Neuronal stem cell (in vitro differentiated cells): ENCODE data around the gene BCAR1.
A peak's percentile ranks its signal among the peaks of the same experiment; 100 is the strongest.

Experiments
- DNase-seq: peaks from one replicate; pipeline ENCODE4 v3.0.0-alpha.2; 2013; ENCODE audit warnings: low spot score
- H2AFZ ChIP-seq: one replicate; pipeline ENCODE4 v1.6.1; 2013; ENCODE audit warnings: mild to moderate bottlenecking, low read length, inconsistent platforms
- H2AK5ac ChIP-seq: 2 replicates; pipeline ENCODE4 v1.6.1; 2013; ENCODE audit warnings: low read depth, mild to moderate bottlenecking, inconsistent platforms, low read length, moderate library complexity, mixed read lengths
- H2BK120ac ChIP-seq: 2 replicates; pipeline ENCODE4 v1.6.1; 2013; ENCODE audit warnings: low read depth, mild to moderate bottlenecking, inconsistent platforms, low read length, moderate library complexity, mixed read lengths
- H2BK12ac ChIP-seq: one replicate; pipeline ENCODE4 v1.6.1; 2013; ENCODE audit warnings: low read length, inconsistent platforms
- H2BK15ac ChIP-seq: 2 replicates; pipeline ENCODE4 v1.6.1; 2013; ENCODE audit warnings: mild to moderate bottlenecking, low read length, inconsistent platforms, mixed read lengths
- H2BK5ac ChIP-seq: one replicate; pipeline ENCODE4 v1.6.1; 2013; ENCODE audit warnings: inconsistent platforms, mild to moderate bottlenecking, low read length, moderate library complexity
- H3K14ac ChIP-seq: one replicate; pipeline ENCODE4 v1.6.1; 2013; ENCODE audit warnings: low read length, inconsistent platforms
- H3K18ac ChIP-seq: 2 replicates; pipeline ENCODE4 v1.6.1; 2013; ENCODE audit warnings: low read length, inconsistent platforms
- H3K23ac ChIP-seq: 2 replicates; pipeline ENCODE4 v1.6.1; 2013; ENCODE audit warnings: low read depth, mild to moderate bottlenecking, mixed read lengths, low read length, inconsistent platforms; ENCODE audit not compliant: poor library complexity
- H3K27ac ChIP-seq: replicated peaks from 3 replicates; pipeline ENCODE4 v1.5.1; 2013; ENCODE audit warnings: low read length, inconsistent platforms
- H3K27me3 ChIP-seq, 3 experiments: 2 replicates each; pipeline ENCODE4 v1.6.1; 2013; ENCODE audit warnings: low read length in 3 of 3, mild to moderate bottlenecking in 2 of 3, inconsistent platforms in 1 of 3, low read depth in 1 of 3, mixed read lengths in 1 of 3, moderate library complexity in 1 of 3; ENCODE audit not compliant: control insufficient read depth in 3 of 3, insufficient read depth in 3 of 3
- H3K36me3 ChIP-seq, 2 donors: replicated peaks in 1 of 2; 2 replicates each; pipeline ENCODE4 v1.6.1; 2013; ENCODE audit warnings: low read length in 2 of 2; ENCODE audit not compliant: control insufficient read depth in 2 of 2, insufficient read depth in 2 of 2
- H3K4ac ChIP-seq: 2 replicates; pipeline ENCODE4 v1.6.1; 2013; ENCODE audit warnings: inconsistent platforms, mild to moderate bottlenecking, low read length, moderate library complexity
- H3K4me1 ChIP-seq, 2 donors: 1 replicate in 1 of 2; 2 replicates in 1 of 2; pipeline ENCODE4 v1.6.1; 2013; ENCODE audit warnings: low read length in 2 of 2, low read depth in 1 of 2; ENCODE audit not compliant: control insufficient read depth in 2 of 2, insufficient read depth in 1 of 2
- H3K4me2 ChIP-seq: one replicate; pipeline ENCODE4 v1.6.1; 2013; ENCODE audit warnings: mild to moderate bottlenecking, low read length, inconsistent platforms; ENCODE audit not compliant: insufficient read depth, poor library complexity, severe bottlenecking
- H3K4me3 ChIP-seq, 2 donors: 2 replicates each; pipeline ENCODE4 v1.5.1; 2013; ENCODE audit warnings: low read length in 2 of 2, mild to moderate bottlenecking in 2 of 2, inconsistent platforms in 1 of 2, moderate library complexity in 1 of 2
- H3K79me1 ChIP-seq: one replicate; pipeline ENCODE4 v1.6.1; 2013; ENCODE audit warnings: low read depth, mild to moderate bottlenecking, inconsistent platforms, low read length, moderate library complexity
- H3K9ac ChIP-seq: one replicate; pipeline ENCODE4 v1.6.1; 2013; ENCODE audit warnings: mild to moderate bottlenecking, low read depth, low read length, inconsistent platforms; ENCODE audit not compliant: poor library complexity
- H3K9me3 ChIP-seq, 2 donors: replicated peaks in 1 of 2; 2 replicates each; pipeline versions ENCODE3 to v1.6.1; 2013; ENCODE audit warnings: low read length in 2 of 2, mild to moderate bottlenecking in 2 of 2, inconsistent platforms in 1 of 2, low read depth in 1 of 2, mixed read lengths in 1 of 2, moderate library complexity in 1 of 2; ENCODE audit not compliant: control insufficient read depth in 2 of 2, insufficient read depth in 1 of 2
- H4K8ac ChIP-seq: one replicate; pipeline ENCODE4 v1.6.1; 2013; ENCODE audit warnings: low read depth, mild to moderate bottlenecking, inconsistent platforms, low read length, moderate library complexity
- H4K91ac ChIP-seq: one replicate; pipeline ENCODE4 v1.6.1; 2013; ENCODE audit warnings: low read length, low read depth, mild to moderate bottlenecking, inconsistent platforms; ENCODE audit not compliant: poor library complexity
- WGBS, 2 donors: extraction: QIAGEN DNeasy Blood & Tissue Kit; methylation state at CpG; one replicate each; pipeline ENCODE4 v1.1.7; 2013; ENCODE audit warnings: missing lambda C conversion rate in 2 of 2, mixed read lengths in 1 of 2; ENCODE audit not compliant: insufficient read length in 2 of 2, insufficient replicate concordance in 1 of 2; ENCODE audit errors: extremely low coverage in 2 of 2; 5-methylcytosine and 5-hydroxymethylcytosine counted together

The BCAR1 gene

DNA sequence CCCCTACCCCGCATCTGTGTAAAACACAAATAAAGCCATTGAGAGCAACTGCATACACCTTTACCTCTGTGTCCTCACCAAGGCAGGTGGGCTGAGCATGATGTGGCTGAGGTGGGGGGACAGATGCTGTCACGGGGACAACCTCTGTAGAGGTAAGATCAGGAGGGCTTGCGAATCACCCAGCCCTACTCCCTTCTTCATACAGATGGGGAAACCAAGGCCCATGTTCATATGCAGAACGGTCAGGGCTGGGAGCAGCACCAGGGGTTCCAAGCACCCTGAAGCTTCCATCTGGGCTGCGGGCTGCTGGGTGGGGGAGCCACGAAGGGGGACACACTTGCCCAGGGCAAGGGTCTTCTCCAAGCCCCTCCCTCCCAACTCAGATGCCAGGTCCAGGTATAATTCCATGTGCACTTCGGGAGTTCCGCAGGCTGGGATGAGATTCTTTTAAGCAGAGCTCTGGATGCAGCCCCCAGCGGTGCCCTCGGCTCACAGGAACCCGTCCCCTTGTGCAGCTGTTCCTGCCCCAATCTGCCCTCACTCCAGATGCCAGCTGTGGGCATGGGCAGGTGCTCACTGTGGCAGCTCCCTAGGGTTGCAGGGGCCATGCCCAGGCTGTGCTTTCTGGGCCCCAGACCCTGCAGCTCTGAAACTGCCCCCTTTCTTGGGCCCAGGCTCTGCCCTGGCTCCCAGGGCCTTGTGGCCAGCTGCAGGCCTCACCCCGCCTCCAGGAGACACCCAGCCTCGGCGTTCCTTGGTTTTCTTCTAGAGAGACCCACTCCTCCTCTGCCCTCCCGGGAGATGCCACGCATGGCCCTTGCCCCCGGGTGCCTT, 23.1 kb downstream of the BCAR1 start:
- H3K18ac ChIP-seq: no peak overlapping the region
- peaks cover 5% of the 10 kb centered on the region for H3K79me1 ChIP-seq
- no peak overlapping the region for H2BK5ac ChIP-seq
- no CpG with 5 or more reads among the region's 17 CpGs for WGBS, 2 donors
- H3K4ac ChIP-seq: no peak overlapping the region
- no peak overlapping the region for H3K23ac ChIP-seq
- no peak overlapping the region for H4K91ac ChIP-seq
- no peak for DNase-seq
- no peak overlapping the region for H2BK12ac ChIP-seq
- H3K4me1 ChIP-seq: no peaks in the 10 kb centered on the region
- no peak overlapping the region for H4K8ac ChIP-seq
- H3K27me3 ChIP-seq: no peaks in the 10 kb centered on the region
- H3K14ac ChIP-seq: no peak overlapping the region
- no peak overlapping the region for H2BK15ac ChIP-seq
- H3K4me3 ChIP-seq: no peak overlapping the region
- no peak overlapping the region for H3K4me2 ChIP-seq
- no peak overlapping the region for H2AFZ ChIP-seq
- H2BK120ac ChIP-seq: no peak overlapping the region
- H3K27ac ChIP-seq: no peak overlapping the region
- H3K36me3 ChIP-seq: peaks cover 26 to 53% of the 10 kb centered on the region in 2 donors
- H2AK5ac ChIP-seq: no peak overlapping the region
- H3K9ac ChIP-seq: no peak overlapping the region
- no peaks in the 10 kb centered on the region for H3K9me3 ChIP-seq

DNA sequence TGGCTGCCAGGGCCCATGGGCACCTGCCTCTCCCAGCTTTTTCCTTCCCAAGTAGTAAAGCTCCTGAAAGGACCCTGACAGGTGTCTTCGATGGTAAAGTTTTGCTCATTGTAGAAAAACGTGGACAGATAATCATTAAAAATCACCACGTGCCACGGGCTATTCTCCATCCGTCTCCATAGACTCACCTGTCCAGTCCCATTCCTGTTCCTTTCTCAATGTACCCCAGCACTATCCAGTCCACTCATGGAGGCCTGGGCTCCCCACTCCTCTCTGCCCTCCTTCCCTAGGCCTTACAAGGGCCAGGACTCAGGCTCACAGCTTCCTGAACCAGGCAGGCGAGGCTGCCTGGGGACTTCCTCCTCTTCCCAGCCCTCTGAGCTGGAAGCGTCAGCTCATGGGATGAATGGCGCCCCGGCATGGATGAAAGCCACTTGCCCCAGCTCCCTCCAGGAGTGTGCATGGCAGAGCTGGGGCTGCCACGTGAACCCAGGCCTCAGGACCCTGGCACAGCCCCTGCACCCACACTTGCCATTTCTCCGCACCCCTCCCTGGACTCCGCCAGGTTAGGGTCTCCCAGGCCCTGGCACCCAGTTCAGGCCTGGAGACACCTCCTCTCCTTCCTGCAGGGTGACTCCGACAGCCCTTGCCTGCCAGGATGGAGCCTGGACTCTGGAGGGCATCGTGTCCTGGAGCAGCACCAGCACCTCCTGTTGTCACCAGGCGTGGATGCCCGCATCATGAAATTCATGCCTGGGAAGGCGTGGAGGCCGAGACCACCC, 23.9 kb downstream of the BCAR1 start:
- H3K9me3 ChIP-seq: no peaks in the 10 kb centered on the region
- no CpG with 5 or more reads among the region's 18 CpGs for WGBS, 2 donors
- H4K91ac ChIP-seq: no peak overlapping the region
- no peak overlapping the region for H2BK120ac ChIP-seq
- no peak overlapping the region for H3K4ac ChIP-seq
- no peak for DNase-seq
- H2BK12ac ChIP-seq: no peak overlapping the region
- no peak overlapping the region for H4K8ac ChIP-seq
- no peak overlapping the region for H3K14ac ChIP-seq
- no peak overlapping the region for H2AK5ac ChIP-seq
- H3K4me1 ChIP-seq: no peaks in the 10 kb centered on the region
- H3K23ac ChIP-seq: no peak overlapping the region
- H2BK5ac ChIP-seq: no peak overlapping the region
- peaks cover 3% of the 10 kb centered on the region for H3K79me1 ChIP-seq
- no peak overlapping the region for H2AFZ ChIP-seq
- H3K36me3 ChIP-seq: peaks cover 21 to 45% of the 10 kb centered on the region in 2 donors
- H3K9ac ChIP-seq: peak overlapping the region; percentile 39
- H3K18ac ChIP-seq: peak overlapping the region; percentile 50
- H2BK15ac ChIP-seq: no peak overlapping the region
- H3K4me2 ChIP-seq: no peak overlapping the region
- no peak overlapping the region for H3K4me3 ChIP-seq
- H3K27me3 ChIP-seq: no peaks in the 10 kb centered on the region
- no peak overlapping the region for H3K27ac ChIP-seq

DNA sequence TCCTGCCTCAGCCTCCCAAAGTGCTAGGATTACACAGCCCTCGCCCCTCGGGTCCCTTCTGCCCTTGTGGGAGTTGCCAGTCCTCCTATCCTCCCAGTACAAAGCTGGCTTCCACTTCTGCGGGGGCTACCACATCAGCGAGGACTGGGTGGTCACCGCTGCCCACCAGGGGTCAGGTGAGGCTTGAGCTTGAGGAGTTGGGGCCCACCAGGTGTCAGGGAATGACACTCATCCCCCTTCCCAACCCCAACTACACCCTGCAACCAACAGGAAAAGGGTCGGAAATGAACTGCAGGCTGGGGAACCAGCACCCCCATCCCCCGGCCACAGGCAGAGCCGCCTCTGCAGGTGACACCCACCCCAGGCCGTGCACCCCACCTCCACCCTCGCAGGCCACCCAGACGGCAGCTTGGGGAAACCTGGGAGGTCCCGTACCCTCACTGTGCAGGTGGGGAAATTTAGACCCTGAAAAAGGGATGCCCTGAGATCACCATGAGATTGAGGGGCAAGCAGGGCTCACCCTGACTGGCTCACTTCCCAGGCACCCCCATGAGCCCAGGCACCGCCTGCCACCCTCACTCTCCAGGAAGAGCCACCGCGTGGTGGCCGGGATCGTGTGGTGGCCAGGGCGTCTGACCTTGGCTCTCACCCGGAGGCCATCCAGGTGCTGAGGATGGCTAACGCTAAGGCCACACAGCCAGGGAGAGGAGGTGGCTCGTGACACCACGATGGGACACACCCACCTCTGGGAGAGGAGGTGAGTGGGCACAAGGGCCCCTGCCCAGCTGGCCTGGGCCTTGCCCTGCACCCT, 24.7 kb downstream of the BCAR1 start:
- H3K36me3 ChIP-seq: peaks cover 18 to 41% of the 10 kb centered on the region in 2 donors
- no peak overlapping the region for H2BK120ac ChIP-seq
- H3K18ac ChIP-seq: peak overlapping the region; percentile 71
- no CpG with 5 or more reads among the region's 22 CpGs for WGBS, 2 donors
- peak overlapping the region; percentile 68 for H3K23ac ChIP-seq
- H3K4me1 ChIP-seq: no peaks in the 10 kb centered on the region
- no peak overlapping the region for H4K91ac ChIP-seq
- H2BK15ac ChIP-seq: no peak overlapping the region
- no peak overlapping the region for H2AFZ ChIP-seq
- peak overlapping the region; percentile 43 for H4K8ac ChIP-seq
- no peaks in the 10 kb centered on the region for H3K27me3 ChIP-seq
- H3K27ac ChIP-seq: no peak overlapping the region
- no peaks in the 10 kb centered on the region for H3K9me3 ChIP-seq
- no peaks in the 10 kb centered on the region for H3K79me1 ChIP-seq
- no peak overlapping the region for H3K4ac ChIP-seq
- H3K14ac ChIP-seq: no peak overlapping the region
- H2BK5ac ChIP-seq: no peak overlapping the region
- peak overlapping the region in 1 of 2 donors; percentile 54 for H3K4me3 ChIP-seq
- H3K9ac ChIP-seq: no peak overlapping the region
- no peak overlapping the region for H3K4me2 ChIP-seq
- no peak for DNase-seq
- H2BK12ac ChIP-seq: no peak overlapping the region
- no peak overlapping the region for H2AK5ac ChIP-seq
